Hepatocyte (in vitro differentiated cells): ENCODE results near the gene QRICH1.

ENCODE experiments used
- EZH2 ChIP-seq: fragments of 200-600 bp; sonication (generic); IDR thresholded peaks from 2 replicates; pipeline ENCODE4 v1.6.1; 2016; ENCODE audit warnings: antibody characterized with exemption, mild to moderate bottlenecking, borderline replicate concordance
- EZH2phosphoT487 ChIP-seq: fragments of 200-600 bp; sonication (generic); IDR thresholded peaks from one replicate; pipeline ENCODE4 v1.6.1; 2018; ENCODE audit warnings: antibody characterized with exemption, mild to moderate bottlenecking, low read depth, moderate library complexity; ENCODE audit not compliant: unreplicated experiment, severe bottlenecking
- TF ChIP-seq, protein P1 (sequence below): fragments of 200-600 bp; sonication (generic); IDR thresholded peaks from 2 replicates; pipeline ENCODE4 v1.5.1; 2016; ENCODE audit warnings: antibody characterized with exemption, mild to moderate bottlenecking; ENCODE audit not compliant: poor library complexity

GRCh38 chr3:49030321-49030720, 63.5 kb downstream of the QRICH1 start:
- TF ChIP-seq, protein P1, sequence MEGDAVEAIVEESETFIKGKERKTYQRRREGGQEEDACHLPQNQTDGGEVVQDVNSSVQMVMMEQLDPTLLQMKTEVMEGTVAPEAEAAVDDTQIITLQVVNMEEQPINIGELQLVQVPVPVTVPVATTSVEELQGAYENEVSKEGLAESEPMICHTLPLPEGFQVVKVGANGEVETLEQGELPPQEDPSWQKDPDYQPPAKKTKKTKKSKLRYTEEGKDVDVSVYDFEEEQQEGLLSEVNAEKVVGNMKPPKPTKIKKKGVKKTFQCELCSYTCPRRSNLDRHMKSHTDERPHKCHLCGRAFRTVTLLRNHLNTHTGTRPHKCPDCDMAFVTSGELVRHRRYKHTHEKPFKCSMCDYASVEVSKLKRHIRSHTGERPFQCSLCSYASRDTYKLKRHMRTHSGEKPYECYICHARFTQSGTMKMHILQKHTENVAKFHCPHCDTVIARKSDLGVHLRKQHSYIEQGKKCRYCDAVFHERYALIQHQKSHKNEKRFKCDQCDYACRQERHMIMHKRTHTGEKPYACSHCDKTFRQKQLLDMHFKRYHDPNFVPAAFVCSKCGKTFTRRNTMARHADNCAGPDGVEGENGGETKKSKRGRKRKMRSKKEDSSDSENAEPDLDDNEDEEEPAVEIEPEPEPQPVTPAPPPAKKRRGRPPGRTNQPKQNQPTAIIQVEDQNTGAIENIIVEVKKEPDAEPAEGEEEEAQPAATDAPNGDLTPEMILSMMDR, result no peak
- TF ChIP-seq EZH2phosphoT487 (no peak), EZH2 (no peak)
